NCI-H345 (cell line): Measurements from ENCODE around the gene ARHGEF7.

Experiments
- DNase-seq: peaks from one replicate; lab custom pipeline; 2025; lab: John Stamatoyannopoulos, UW

ARHGEF7 gene

GRCh38 chr13:111111376-111111937, 3.7 kb upstream of the ARHGEF7 start:
- DNase-seq = no peak

GRCh38 chr13:111112196-111112595, 2.9 kb upstream of the ARHGEF7 start:
- no peak for DNase-seq

GRCh38 chr13:111114362-111115060, 599 bp upstream of the ARHGEF7 start:
- peak; percentile 63 for DNase-seq

- no peak for DNase-seq
These were observed 933 bp downstream of the ARHGEF7 start for GRCh38 chr13:111115965-111116521.

DNA sequence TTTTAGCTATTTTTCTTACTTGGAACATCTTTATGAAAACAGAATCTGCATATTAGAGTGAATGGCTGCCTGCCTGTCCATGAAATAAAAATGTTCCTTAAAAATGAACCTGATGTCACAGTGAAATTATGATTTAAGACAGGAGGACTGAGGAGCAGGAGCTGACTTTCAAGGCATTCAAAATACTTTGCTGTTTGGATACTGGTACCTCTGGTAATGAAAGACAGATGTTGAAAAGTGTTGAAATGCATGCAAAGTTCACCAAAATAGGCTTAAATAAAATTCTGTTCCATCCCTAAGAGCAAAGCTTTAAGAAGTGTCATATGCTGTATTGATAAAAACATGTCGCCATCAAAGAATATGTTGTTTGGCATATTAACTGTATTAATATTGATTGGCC, 1.7 kb downstream of the ARHGEF7 start:
- no peak for DNase-seq

- DNase-seq = no peak
These were observed 2.2 kb downstream of the ARHGEF7 start for GRCh38 chr13:111117289-111117688.

- DNase-seq = no peak
These were observed 2.9 kb downstream of the ARHGEF7 start for GRCh38 chr13:111117961-111118360.

- DNase-seq = no peak
These were observed 3.9 kb downstream of the ARHGEF7 start for GRCh38 chr13:111118898-111119607.

DNA sequence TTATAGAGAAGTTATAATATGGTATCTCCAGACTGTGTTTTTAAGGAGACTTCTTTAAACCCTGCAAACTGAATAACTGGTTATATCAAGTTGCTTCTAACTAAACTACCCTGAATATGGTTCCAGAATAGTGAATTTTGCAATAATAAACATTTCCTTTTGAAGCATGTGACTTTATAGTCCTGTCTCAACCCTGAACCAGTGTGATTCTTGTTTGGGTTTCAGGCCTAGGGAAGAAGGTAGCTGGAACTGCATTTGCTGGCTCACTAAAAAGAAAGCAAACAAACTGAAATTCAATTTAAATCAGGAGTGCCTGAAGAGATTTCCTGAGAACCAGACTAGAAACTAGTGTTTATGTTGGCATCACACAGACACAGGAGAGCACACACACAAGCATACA, 4.9 kb downstream of the ARHGEF7 start:
- DNase-seq = no peak

DNA sequence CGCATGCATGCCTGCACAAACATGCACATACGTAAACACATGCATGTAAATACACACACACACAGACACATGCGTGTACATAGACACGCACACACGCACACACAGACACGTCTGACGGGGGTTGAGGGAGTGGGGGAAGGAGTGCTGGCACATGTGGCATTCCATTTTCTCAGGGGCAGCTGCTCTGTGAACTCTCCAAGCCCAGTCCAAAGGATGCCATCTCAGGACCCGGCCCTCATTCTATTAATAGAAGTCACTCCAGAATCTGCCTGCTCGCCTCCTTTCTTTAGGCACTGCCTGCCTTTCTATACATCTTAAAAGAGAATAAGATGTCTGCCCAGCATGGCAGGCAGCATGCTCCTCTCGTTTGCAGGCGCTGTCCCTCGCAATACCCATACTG, 5.3 kb downstream of the ARHGEF7 start:
- DNase-seq = no peak

DNA sequence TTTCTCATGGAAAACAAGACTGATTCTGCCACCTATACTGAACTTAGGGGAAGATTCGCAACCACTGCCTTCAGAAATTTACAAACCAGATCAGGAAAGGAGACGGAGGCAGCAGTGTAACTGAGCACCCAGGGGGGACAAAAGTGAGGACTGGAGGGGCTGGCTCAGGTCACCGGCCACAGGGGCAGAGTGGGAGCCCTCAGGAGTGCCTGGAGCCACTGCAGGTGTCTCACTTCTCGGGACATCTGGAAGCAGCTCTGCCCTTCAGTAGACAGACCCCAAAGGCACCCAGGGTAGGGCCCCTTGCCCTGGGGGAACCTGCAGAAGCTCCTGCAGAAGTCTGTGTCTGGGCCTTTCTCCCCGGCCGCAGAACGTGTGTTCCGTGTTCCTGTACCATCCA, 5.8 kb downstream of the ARHGEF7 start:
- no peak for DNase-seq

GRCh38 chr13:111121506-111121905, 6.4 kb downstream of the ARHGEF7 start:
- DNase-seq = no peak

DNA sequence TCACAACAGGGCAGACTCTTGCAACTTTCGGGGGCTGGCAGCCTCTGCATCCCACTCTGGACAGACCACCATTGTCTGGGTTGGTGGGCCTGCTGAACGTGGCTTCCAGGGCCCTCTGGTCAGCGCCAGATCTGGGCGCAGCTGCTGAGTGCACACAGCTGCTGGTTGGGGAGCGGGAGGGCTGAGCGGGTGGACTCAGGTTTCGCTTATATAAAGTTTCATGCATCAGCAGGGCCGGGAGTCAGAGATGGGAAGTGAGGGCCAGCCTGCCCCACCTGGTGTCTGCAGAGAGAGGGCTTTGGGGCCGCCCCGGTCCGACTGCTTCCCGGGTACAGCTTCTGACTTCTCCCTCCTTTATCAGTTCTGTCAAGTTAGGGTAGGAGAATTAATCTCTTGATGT, 6.9 kb downstream of the ARHGEF7 start:
- no peak for DNase-seq

GRCh38 chr13:111122631-111123030, 7.5 kb downstream of the ARHGEF7 start:
- no peak for DNase-seq

DNA sequence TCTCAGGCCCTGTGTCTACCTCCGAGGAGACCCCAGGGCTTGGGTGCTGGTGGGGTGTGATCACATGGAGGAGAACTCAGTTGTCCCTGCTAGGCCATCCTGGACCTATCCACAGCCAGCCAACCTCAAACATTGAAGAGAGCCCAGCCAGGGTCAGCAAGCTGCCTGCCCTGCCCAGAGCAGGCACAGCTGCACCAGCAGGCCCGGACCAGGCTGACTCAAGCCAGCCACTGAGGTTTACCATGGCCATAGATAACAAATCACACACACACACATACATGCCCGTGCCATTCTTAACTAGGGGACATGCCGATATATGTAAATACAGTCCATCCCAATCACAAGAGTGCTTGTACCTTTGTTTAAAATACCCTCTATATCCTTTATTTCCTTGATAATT, 8.1 kb downstream of the ARHGEF7 start:
- DNase-seq = no peak

GRCh38 chr13:111123649-111124048, 8.5 kb downstream of the ARHGEF7 start:
- no peak for DNase-seq

GRCh38 chr13:111126509-111126908, 11.4 kb downstream of the ARHGEF7 start:
- DNase-seq = no peak

DNA sequence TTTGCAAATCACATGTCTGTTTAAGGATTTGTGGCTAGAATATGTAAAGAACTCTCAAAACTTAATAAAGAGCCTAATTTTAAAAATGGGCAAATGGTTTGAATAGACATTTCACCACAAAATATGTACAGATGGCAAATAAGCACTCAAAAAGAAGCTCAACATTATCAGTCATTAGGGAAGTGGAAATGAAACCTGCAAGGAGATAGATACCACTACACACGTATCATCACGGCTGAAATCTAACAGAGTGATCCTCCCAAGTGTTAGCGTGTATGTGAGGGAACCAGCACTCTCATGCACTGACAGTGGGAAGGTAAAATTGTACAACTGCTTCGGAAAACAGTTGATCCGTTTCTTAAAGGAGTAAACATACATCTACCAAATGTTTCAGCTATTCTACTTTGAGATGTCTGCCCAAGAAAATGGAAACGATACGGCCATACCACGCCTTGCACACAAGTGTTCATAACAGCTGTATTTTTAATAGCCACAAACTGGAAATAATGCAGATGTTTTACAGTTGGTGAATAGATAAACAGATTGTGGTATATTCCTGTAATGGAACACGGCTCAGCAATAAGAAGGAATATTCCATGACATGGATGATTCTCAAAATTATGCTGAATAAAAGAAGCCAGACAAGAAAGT, 14.5 kb downstream of the ARHGEF7 start:
- DNase-seq = no peak

- no peak for DNase-seq
These were observed 15.0 kb downstream of the ARHGEF7 start for GRCh38 chr13:111130116-111130508.

- no peak for DNase-seq
These were observed 15.9 kb downstream of the ARHGEF7 start for GRCh38 chr13:111131048-111131447.

- DNase-seq = no peak
These were observed 16.5 kb downstream of the ARHGEF7 start for GRCh38 chr13:111131611-111132010.

DNA sequence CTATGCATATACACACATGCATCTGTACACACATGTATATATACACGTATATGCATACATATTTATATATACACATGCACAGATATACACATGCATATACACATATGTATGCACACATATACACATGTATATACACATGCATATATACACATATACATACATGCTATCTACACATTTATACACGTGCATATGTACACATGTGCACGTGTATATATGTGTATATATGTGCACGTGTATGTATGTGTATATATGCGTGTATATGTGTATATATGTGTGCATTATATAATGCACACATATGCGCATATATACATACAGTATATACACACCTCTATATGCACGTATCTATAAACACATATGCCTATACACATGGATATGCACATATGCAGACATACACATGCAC, 17.8 kb downstream of the ARHGEF7 start:
- no peak for DNase-seq

- DNase-seq = no peak
These were observed 24.3 kb downstream of the ARHGEF7 start for GRCh38 chr13:111139452-111139851.
